Measurements from ENCODE around the gene LTBP3. TPM values are rescaled to one million over a fixed set of nuclear protein-coding genes. Genes with fewer than 3 reads are reported as not detected.

The LTBP3 gene
- total and polyA plus RNA-seq, 2 of the 13 experiments (the other 11 are each of a cell fraction or from before 2014, with no cell fraction given) = 12.2 to 68.1 TPM

DNA sequence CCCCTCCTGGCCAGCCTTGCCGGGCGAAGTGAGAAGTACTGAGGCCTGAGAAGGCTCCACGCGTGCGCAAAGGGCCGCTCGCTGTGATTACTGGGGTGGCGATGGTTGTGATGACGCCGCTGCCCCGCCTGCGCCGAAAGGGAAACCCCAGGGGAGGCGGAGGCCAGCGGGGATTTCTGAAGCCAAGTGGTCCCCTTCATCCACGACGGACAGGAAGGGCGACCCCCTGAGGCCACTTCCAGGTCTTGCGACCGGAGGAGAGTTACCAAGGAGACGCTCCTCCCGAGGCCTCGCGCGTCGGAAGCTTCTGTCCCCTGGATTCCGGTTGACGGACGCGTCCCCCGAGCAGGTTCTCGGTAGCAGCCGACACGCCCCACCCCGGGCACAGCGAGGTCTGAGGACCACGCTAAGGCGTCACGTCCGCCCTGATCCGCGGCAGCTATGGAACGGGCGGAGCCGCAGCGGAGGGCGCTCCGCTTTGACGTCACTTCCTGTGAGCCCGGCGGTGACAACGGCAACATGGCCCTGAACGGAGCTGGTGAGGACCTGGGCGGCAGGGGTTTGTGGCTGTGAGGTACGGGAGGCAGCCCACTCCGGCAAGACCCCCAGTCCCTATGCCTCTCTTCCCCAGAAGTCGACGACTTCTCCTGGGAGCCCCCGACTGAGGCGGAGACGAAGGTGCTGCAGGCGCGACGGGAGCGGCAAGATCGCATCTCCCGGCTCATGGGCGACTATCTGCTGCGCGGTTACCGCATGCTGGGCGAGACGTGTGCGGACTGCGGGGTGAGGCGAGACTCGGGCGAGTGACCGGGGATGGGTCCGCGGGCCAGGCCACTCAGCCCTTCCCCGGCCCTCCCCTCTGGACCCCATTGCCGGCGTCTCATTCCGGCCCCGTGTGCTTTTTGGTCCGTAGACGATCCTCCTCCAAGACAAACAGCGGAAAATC lies 12.1 kb upstream of the LTBP3 start, which contains the start of gene ZNRD2 (continued):
- TF ChIP-seq HOMEZ (CRISPR knock-in tag; IDR thresholded peaks at IDR 0.05; ENCODE audit: low read depth) = no peak
- no peak for TF ChIP-seq DPF2 (CRISPR knock-in tag; IDR thresholded peaks at IDR 0.05; ENCODE audit: borderline replicate concordance, low read depth)
- no peak for TF ChIP-seq ZNF33A (CRISPR knock-in tag; IDR thresholded peaks at IDR 0.05; ENCODE audit: borderline replicate concordance)
- peak; percentile 99 for TF ChIP-seq HDAC2 (CRISPR knock-in tag; IDR thresholded peaks at IDR 0.05)
- TF ChIP-seq, protein P1, sequence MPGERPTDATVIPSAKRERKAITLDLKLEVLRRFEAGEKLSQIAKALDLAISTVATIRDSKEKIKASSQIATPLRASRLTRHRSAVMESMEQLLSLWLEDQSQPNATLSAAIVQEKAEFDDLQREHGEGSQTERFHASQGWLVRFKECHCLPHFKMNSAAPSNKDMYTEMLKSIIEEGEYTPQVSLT (CRISPR knock-in tag; IDR thresholded peaks at IDR 0.05; ENCODE audit: borderline replicate concordance, low read depth) = no peak; the same call in 1 of the 2 replicates
- TF ChIP-seq ZNF761 (CRISPR knock-in tag; conservative IDR thresholded peaks at IDR 0.05) = peak; percentile 85
- peak; percentile 74 for TF ChIP-seq POLR2G (IDR thresholded peaks at IDR 0.05; ENCODE audit: low read depth, low read length)
- TF ChIP-seq ZNF501 (CRISPR knock-in tag; IDR thresholded peaks at IDR 0.05) = peak; percentile 96
- peak; percentile 90 for TF ChIP-seq MYC (CRISPR knock-in tag; IDR thresholded peaks at IDR 0.05; ENCODE audit: borderline replicate concordance)
- TF ChIP-seq, protein P2, sequence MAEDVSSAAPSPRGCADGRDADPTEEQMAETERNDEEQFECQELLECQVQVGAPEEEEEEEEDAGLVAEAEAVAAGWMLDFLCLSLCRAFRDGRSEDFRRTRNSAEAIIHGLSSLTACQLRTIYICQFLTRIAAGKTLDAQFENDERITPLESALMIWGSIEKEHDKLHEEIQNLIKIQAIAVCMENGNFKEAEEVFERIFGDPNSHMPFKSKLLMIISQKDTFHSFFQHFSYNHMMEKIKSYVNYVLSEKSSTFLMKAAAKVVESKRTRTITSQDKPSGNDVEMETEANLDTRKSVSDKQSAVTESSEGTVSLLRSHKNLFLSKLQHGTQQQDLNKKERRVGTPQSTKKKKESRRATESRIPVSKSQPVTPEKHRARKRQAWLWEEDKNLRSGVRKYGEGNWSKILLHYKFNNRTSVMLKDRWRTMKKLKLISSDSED (CRISPR knock-in tag; IDR thresholded peaks at IDR 0.05) = no peak
- TF ChIP-seq POGZ (CRISPR knock-in tag; IDR thresholded peaks at IDR 0.05) = peak; percentile 90
- TF ChIP-seq ZMYM4 (CRISPR knock-in tag; IDR thresholded peaks at IDR 0.05) = peak; percentile 42; the same call in 1 of the 2 replicates
- no peak for TF ChIP-seq ELK4 (CRISPR knock-in tag; IDR thresholded peaks at IDR 0.05; ENCODE audit: borderline replicate concordance)
- TF ChIP-seq TOPORS (CRISPR knock-in tag; IDR thresholded peaks at IDR 0.05) = 0 out of 2 replicates have a peak, but pooled peaks have one; percentile 28
- TF ChIP-seq, protein P3, sequence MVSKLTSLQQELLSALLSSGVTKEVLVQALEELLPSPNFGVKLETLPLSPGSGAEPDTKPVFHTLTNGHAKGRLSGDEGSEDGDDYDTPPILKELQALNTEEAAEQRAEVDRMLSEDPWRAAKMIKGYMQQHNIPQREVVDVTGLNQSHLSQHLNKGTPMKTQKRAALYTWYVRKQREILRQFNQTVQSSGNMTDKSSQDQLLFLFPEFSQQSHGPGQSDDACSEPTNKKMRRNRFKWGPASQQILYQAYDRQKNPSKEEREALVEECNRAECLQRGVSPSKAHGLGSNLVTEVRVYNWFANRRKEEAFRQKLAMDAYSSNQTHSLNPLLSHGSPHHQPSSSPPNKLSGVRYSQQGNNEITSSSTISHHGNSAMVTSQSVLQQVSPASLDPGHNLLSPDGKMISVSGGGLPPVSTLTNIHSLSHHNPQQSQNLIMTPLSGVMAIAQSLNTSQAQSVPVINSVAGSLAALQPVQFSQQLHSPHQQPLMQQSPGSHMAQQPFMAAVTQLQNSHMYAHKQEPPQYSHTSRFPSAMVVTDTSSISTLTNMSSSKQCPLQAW (CRISPR knock-in tag; IDR thresholded peaks at IDR 0.05) = peak; percentile 98
